ENCODE measurements around the gene MORF4L1. TPM values are rescaled to one million over a fixed set of nuclear protein-coding genes. Genes with fewer than 3 reads are reported as not detected.

Gene MORF4L1
- total RNA-seq, 1 donor from 2014 or later = 330 TPM

- intact Hi-C loops (cut with DNase I) = no loop called here
- DNase-seq (no peak), ATAC-seq (ENCODE audit: poor library complexity) (peak; percentile 33)
Observed at GRCh38 chr15:78930577-78931388, 58.1 kb downstream of the MORF4L1 start.

DNA sequence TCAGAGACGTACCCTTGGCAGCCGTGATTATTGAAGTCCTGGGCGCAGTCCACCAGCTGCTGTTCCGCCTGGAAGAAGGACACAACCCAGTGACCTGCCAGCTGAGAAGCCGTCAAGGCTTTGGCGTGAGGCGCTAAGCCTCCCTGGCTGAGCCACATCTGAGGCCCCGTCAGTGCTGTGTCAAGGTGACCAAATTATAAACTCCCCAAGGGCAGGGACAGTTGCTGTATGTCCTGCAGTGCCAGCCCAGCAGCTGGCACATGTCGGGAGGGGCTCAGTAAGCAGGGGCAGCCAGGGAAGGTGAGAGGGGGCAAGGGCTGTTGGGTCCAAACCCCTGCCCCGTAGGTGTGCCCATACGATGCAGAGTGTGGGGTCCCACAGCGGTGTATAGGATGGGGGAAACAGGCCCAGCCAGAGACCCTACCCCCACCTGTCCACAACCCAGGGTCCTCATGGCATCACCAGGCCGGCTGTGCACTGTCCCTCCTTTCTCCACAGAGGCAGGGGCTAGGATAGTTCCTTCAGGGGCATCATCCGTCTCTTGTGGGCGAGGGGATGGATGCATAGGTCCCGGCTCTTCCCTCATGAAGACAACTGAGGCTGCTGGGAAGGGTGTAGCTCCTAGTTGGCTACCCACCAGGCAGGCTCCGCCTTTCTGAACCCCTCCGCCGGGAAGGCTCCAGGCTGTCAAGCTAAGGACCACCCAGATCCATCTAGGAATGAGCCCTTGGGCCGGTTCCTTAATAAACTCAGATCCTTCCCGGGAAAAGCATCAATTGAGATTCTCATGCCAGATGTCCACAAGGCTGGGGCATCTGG lies 59.0 kb downstream of the MORF4L1 start:
- ATAC-seq (ENCODE audit: poor library complexity) (no peak), DNase-seq (no peak)

DNA sequence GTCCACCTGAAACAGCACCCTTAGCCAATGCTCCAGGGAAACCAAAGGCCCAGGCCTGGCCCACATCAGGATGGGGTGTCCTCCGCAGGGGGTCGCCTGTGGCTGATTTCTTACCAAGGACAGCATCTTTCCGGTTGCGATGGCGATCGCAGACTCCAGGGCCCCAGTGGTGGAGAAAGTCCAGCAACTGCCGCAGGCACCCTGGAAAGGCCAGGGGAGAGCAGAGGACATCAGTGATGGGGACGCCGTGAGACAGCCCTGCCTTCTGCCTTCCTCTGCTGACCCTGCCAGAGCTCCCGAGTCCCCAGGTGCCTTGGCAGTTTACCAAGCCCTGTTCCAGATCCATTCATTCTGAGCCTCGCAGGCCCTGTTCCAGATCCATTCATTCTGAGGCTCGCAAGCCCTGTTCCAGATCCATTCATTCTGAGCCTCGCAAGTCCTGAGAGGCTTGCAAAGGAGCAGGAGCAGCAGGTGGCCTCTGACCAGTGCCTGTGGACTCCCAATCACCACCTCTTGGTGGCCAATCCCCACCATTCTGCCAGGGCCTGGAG lies 59.6 kb downstream of the MORF4L1 start:
- DNase-seq = no peak
- intact Hi-C loops (cut with DNase I) = no loop called here

More for the DNA sequence above, 59.0 kb downstream of the MORF4L1 start:
- intact Hi-C loops (cut with DNase I) = no loop called here

GRCh38 chr15:78933187-78933822 lies 60.6 kb downstream of the MORF4L1 start:
- intact Hi-C loops (cut with DNase I) = no loop called here
- ATAC-seq (ENCODE audit: poor library complexity) (no peak), DNase-seq (no peak)

More for the DNA sequence above, 59.6 kb downstream of the MORF4L1 start:
- ATAC-seq (ENCODE audit: poor library complexity) = no peak

DNA sequence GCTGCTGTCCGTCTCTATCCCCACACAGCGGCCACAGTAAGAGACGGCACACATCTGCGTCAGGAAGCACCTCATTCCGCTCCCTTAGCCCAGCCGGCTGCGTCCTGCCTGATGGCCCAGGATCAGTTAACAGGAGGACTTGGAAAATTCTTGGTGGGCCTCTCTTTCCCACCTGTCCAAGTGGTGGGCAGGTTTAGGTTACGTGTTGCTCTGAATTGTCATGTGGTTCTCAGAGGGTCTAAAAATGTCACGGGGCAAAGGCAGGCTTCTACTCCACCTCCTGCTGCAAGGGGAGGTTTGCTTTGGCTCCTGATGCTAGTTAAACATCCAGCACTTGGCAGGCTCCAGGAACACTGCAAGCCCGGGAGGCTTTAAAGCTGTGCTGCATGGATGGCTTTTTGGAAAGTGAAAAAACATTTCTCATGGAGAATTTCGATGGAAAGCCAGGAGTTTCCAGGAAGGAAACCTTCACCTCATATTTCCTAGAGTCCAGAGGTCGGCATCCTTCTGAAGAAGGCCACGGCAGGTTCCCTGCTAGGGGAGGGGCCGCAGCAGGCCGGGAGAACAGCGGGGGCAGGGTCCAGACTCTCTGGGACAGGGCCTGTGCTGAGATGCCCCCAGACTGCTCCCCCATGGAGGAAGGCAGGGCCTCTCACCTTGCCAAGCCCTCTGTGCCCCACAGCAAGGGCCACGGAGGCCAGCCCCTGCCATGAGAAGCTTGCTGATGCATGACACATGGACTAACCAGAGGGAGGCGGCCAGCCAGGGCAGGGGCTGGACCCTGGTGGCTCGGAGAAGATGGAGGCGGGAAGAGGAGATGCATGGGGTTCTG lies 61.3 kb downstream of the MORF4L1 start:
- peak; percentile 59 for ATAC-seq (ENCODE audit: poor library complexity)
- no peak for DNase-seq
- intact Hi-C loops (cut with DNase I) = no loop called here

DNA sequence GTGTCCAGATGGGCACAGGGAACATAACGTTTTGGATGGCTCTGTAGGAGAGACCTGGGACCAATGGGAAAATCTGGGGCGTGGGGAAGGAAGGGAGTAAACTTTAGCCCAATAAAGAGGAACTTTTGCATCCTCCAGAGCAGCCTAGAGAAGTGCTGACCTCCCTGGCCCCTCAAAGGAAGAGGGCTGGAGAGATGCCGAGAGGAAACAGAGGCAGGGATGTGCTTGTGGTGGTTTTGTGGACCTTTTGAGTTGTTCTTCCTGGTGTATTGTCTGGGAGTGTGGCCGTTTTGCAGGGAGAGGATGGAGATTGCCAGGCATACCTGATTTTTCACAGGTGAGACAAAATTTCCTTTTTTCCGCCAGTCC lies 61.9 kb downstream of the MORF4L1 start:
- ATAC-seq (ENCODE audit: poor library complexity) = peak; percentile 14
- no peak for DNase-seq
- intact Hi-C loops (cut with DNase I) = no loop called here

GRCh38 chr15:78937132-78937739 lies 64.5 kb downstream of the MORF4L1 start:
- ATAC-seq (ENCODE audit: poor library complexity) = peak; percentile 64
- peak; percentile 74 for DNase-seq
- intact Hi-C loops (cut with DNase I) = no loop called here

DNA sequence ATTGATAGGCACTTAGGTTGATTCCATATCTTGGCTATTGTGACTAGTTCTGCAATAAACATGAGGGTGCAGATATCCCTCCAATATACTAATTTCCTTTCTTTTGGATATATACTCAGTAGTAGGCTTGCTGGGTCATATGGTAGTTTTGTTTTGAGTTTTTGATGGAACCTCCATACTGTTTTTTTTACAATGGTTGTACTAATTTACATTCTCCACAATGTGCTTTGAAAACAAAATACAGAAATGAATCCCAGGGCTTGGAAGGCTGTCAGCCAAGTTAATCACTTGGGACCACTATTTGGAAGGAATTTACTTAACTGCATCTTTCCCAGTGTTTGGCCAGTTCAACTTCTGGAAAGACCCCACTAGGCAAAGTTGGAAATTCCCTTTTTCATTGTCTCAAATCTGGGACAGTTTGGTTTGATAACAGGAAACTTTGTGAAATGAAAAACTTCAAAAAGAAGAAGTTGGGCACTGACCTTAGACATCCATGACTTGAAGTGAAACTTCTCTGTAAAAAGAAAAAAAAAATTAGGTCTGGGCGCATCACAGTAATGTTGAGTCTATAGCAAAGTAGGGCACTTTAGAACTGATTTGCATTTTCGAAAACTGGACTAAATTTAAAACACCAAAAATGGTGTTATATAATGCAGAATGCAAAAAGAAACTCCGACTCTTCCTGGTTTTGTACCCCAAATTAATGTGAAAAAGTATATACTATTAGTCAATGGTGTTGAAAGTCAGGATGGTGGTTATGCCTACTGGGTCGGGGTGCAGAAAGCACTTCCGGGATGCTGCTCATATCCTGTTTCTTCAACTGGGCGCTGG lies 66.2 kb downstream of the MORF4L1 start:
- intact Hi-C loops (cut with DNase I) = no loop called here
- DNase-seq (no peak), ATAC-seq (ENCODE audit: poor library complexity) (no peak)

- DNase-seq (no peak), ATAC-seq (ENCODE audit: poor library complexity) (no peak)
- intact Hi-C loops (cut with DNase I) = no loop called here
Observed at GRCh38 chr15:78942741-78943140, 70.1 kb downstream of the MORF4L1 start.

DNA sequence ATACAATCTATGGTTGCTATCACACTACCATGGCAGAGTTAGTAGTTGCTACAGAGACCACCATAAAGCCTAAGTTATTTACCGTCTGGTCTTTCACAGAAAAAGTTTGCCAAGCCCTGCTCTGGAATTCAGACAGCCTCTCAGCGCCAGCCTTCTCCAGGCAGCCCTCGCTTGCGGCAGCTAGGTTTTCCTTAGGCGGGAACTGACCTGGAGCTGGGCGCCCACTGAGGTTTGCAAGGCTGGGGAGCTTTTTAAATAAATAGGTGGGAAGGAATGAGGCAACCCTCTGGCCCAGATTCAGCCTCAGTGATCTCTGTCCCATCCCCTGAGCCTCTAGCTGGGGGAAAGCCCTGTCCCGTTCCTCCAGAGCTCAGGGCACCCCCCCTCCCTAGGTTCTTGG lies 71.0 kb downstream of the MORF4L1 start:
- no peak for DNase-seq
- intact Hi-C loops (cut with DNase I) = no loop called here
- ATAC-seq (ENCODE audit: poor library complexity) = no peak

DNA sequence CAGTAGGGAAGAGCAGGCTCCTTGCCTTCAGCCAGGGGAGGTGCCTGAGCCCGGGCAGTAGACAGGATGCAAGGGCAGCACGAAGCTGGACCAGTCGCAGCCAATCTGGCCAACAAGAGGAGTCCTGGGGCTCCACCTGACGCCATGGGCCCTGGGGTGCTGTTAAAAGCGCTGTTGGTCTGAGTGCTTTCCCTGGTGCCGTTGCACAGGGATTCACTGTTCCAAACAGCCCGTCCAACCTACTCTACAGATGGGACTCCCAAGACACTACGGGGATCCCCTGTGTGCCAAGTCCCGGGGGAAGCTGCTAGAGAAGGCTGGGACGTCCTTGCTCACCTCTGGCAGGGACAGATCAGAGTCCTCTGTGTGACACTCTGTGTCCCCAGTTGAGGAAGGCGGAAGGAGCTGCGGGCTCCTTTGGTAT lies 71.5 kb downstream of the MORF4L1 start:
- no peak for DNase-seq
- peak; percentile 47 for ATAC-seq (ENCODE audit: poor library complexity)
- intact Hi-C loops (cut with DNase I) = no loop called here

DNA sequence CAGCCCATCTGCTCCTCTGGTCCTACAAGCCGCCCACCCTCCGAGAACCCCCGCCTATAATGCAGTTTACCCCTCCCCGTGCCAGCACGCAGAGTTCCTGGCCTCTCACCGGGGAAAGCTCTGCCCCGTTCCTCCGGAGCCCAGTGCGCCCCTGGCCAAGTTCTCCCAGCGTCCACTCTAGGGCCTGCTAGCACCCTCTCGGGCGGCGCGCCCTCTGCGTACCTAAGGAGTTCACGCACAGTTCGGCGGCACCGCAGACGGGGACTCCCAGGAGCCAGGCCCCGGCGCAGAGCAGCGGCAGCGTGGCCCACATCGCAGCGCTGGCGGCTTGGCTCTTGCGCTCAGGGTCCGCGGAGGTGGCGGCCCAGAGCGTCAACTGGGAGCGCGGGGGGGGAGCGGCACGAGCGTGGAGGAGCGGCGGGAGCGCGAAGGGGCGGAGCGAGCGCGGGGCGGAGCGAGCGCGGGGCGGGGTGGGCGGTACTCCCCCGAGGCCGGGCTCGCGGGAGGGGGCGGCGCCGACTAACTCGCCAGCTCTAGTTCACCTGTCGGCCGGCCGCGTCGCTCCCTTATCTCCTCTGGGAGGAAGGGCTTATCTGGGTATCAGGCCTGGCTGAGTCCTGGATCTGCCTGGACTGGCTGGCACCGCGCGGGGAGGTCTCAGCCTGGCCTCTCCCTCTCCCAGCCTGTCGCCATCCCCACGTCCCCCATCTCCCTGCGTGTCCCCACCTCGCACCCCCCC lies 72.1 kb downstream of the MORF4L1 start, which contains the start of gene CTSH:
Gene CTSH, minus strand, starts transcription at position 378 of the 739 bp plus-strand sequence. Its CDS starts 65 bp downstream, at position 313.
- intact Hi-C loops (cut with DNase I) = no loop called here
- DNase-seq = peak; percentile 89
- peak; percentile 98 for ATAC-seq (ENCODE audit: poor library complexity)

- no peak for ATAC-seq (ENCODE audit: poor library complexity)
- DNase-seq = no peak
- intact Hi-C loops (cut with DNase I) = no loop called here
Observed at GRCh38 chr15:78946493-78946892, 73.8 kb downstream of the MORF4L1 start.

GRCh38 chr15:78947506-78947905 lies 74.8 kb downstream of the MORF4L1 start:
- intact Hi-C loops (cut with DNase I) = no loop called here
- no peak for DNase-seq
- no peak for ATAC-seq (ENCODE audit: poor library complexity)
